Measurements from ENCODE around the gene SLC7A5.
"Not testable (repeated sequence)": the region's sequence is repeated elsewhere in the genome, so short reads cannot be mapped to it uniquely, and the experiment has no call there.

- TF ChIP-seq SETDB1 (IDR thresholded peaks at IDR 0.05; ENCODE audit: insufficient read length, low read length); ZNF335 (tag by site-specific recombination; conservative IDR thresholded peaks at IDR 0.05); ZNF747 (tag by site-specific recombination; IDR thresholded peaks at IDR 0.05): not testable (repeated sequence)
- peak; percentile 62 for TF ChIP-seq CTCF (tag by site-specific recombination; IDR thresholded peaks at IDR 0.05)
Observed at GRCh38 chr16:87909203-87909935, 40.1 kb upstream of the SLC7A5 start.
